DMS153 (cell line): Measurements from ENCODE around the gene MYBPH.

ENCODE experiments used
- DNase-seq: peaks from one replicate; lab custom pipeline; 2025; lab: John Stamatoyannopoulos, UW

The MYBPH gene

DNA sequence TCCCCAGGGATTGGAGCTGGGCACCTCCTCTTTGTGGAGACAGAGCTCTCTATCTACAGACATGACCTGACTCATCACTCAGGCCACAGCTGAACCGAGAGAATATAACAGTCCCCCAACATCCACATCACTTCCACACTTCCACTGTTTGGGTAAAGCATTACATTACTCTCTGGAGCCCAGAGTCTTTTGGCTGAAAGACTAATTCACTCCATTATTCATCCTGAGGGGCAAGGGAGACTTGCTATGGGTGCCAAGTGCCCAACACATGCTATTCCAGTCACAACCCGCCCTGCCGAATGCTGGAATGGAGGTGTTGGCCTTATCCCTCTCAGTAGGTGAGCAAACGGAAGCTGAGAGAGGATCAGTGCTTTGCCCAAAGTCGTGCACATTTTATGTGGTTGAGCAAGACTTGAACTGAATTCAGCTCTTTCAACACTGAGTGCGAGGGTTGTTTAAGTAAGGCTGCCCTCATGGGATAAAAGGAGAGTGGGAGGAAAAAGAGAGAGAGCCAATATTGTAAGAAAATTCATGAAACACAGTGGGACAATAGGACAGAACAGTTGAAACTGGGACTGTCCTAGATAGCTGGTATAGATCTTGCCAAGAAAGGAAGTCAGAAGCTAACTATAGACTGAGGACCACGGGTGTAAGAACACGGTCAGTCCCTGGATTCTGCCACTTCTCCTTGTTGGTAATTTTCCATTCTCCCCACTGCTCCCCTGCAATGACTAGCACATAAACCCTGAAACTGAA is 24.4 kb upstream of the MYBPH start:
- no peak for DNase-seq

DNA sequence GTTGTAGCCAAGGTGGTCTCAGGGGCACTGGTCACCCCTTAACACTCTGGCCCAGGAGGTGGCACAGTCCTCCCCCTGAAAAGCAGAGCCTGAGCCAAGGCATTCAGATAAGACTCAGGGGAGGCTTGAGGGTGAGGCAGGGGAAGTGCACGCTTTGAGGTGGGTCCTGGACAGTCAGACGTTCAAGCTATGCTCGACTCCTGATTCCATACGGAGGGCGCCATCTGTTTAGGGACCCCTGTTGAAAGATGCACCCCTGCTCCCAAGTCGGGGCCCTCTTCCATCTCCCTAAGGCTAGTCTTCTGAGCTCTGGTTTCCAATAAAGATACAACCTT is 23.8 kb upstream of the MYBPH start:
- DNase-seq: no peak

DNA sequence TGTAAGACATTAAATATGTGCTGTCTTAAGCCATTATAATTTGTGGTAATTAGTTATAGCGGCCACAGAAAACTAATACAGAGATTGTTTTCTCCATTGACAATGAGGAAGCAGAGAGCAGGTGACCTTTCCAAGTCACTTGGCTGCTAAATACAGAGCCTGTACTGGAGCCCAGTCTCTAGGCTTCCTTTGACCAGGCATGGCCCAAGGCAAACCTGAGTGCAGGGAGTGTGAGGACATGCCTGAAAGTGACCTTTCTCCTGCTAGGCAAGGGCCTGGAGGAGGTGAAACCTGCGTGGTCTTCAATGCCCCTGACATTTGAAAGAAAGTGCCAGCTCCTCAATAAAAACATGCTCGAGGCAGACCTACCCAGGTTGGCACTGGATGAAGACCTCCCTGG is 23.4 kb upstream of the MYBPH start:
- no peak for DNase-seq

DNA sequence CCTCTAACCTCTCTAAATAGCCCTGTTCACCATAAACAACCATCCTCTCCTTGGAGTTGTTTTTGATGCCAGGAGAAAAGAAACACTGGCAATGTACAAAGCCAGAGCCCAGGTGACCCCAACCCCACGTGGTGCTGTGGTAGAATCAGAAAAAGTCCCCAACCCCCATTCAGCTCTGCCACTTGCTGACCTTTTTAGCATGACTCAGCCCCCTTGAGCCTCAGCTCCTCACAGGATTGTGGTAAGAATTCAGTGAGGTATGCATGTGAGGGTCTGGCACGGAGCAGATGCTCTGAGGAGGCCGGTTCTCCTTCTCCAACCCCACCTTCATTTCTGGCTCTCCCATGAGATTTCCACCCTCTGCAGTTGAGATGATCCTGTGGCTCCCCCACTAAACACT is 22.0 kb upstream of the MYBPH start:
- no peak for DNase-seq

DNA sequence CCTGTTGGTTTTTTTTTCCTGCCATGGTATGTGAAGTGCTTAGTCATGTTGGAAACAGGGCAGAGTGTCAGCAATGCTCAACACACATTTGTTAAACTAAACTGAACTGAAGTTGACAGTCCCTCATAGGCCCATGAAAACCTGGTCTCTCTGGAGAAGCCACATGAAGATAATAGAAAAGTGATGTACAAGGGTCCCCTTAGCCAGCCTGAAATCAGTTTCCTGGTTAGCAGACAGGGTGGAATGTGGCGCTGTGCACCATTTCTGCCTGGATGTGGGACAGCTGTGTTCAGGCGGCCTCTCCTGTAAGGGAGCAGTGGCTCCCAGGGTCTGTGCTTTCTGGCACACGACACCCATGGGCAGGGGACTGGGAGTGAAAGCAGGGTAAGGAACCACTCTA is 20.7 kb upstream of the MYBPH start:
- DNase-seq: no peak

DNA sequence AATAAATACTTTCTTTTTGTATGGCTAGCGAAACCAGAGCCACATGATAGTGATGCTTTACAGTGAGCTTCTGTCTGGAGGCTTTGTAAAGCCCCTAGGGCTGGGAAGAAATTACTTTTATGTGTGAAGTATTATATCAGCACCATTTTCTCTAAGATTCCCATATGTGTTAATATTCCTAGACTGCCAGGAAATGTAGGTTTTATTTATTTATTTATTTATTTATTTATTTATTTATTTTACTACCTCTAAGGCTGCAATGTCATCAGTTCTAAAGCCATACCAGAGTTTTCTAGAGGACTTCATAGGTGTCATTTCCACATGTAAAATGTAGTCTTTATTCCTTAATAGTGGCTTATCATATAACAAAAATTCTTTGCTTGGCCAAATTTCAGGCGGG is 15.3 kb upstream of the MYBPH start:
- DNase-seq: no peak

DNA sequence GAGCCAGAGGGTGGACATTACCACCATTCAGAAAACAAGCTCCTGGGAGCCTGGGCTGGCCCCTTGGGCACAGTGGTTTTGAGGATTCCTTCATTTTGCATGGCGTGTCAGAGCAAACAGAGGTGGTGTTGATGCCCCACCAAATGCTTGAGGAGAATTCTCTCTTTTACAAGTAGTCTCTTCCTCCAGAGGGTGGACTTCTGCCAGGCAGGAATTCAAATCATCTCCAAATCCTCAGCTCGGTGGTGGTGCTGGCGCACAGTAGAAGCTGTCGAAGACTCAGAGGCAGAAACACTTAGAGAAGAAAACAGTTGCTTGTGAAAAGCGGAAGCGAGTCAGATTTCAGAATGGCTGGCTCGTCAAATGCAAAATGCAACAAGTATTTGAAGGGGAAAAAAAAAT is 14.3 kb upstream of the MYBPH start:
- no peak for DNase-seq

DNA sequence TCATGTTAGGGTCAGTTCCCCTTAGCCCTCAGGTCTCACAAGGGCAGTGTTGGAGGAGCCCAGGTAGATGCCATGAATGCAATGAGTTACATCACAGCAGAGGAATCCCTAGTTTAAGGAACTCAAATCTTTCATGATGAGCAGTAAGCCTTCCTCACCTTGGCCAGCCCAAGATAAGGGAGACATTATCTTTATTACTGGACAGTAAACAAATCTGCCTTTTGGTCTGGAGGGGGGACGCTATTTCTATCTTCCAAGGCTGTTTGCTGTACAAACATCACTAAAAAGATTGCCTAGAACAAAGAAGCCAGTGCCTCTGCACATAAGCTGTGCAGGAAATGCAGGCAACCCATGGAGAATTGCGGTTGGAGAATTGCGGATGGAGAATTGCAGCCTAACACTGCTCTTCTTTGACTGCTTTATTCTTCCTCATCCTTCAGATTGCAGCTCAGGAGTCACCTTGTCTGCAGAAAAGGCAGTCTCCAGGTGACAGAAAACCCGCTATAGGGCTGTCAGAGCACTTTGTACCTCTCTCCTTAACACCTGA is 13.1 kb upstream of the MYBPH start:
- no peak for DNase-seq

DNA sequence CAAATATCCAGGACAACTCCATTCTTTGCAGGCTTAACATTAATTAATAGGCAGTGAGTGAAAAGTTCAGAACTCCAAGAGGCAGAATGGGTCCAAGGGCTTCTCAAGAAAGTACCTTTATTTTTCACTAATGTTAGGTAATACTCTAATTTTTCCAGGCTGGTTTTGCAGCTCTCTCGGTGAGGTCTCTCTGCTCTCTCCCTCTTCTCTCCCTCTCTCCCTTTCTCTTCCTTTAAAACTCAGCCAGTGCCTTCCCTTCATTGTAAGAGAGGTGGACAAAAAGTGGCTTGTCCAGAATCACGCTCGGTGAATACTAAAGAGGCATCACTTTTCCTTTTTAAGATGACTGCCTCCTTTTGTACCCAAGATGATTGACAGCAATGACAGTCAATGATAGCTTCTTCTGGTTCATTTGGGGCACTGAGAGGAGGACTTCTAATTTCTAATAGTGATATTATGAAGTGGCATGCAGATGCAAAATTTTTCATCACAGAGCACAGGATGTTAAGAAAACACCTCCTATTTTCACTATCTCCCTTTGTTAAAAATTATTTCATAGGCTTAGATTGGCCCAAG is 12.2 kb upstream of the MYBPH start:
- DNase-seq: no peak

DNA sequence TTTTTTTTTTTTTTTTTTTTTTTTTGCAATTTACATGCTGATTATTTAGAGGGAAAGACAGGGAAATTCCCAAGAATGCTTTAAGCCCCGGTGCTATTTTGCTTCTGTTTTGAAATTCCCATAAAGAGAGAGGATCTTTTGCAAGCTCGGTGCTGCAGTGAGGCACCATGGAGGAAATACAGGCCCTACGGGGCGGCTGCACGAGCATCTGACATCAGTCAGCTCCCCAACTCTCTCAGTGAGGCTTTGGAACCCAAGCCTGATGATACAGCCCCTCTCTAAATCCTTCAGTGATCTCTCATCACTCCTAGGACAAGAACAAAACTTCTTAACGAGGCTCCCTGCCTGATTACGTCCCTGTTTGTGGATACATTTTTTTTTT is 11.7 kb upstream of the MYBPH start:
- DNase-seq: no peak

DNA sequence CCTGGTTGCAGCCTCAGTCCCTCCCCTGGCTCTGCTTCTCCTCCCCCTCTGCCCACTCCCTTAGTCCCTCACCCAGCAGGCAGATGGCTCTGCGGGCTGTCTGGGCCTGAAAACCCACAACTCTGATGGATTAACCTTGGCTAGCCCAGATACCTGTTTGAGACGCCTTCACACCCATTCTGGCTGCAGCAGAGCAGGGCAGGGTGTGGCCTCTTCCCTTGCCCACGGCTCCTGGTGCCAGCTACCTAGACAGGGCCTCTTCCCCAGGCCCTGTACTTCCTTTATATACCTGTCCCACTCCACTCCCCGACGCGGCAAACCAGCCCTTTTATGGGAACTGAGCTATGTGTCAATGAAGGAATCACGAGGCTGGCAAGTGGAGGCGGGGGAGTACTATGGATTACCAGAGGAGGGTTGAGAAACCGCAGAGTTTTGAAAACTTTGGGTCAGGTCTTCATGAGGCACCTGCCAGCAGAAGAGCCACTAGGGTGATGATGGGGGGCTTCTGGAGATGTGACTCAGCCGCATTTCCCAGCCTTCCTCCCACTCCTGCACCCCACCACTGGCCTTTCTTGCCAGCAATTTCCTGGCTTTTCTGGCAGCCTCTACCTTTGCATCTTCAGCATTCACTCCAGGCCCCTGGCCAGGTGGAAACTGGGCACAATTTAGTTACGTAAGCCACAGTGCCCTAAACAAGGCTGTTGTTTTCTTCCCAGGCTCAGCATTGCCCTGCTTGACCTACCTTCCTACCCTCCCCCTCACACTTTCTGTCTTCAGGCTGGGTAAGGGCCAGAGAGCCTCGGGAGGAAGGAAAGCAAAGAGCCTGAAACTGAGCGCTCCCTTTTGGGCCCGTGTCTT is 11.0 kb upstream of the MYBPH start, which contains the start of gene CHI3L1:
Gene CHI3L1, minus strand, starts transcription at position 259 of the 858 bp plus-strand sequence. Its CDS starts 81 bp downstream, at position 178.
- DNase-seq: no peak

DNA sequence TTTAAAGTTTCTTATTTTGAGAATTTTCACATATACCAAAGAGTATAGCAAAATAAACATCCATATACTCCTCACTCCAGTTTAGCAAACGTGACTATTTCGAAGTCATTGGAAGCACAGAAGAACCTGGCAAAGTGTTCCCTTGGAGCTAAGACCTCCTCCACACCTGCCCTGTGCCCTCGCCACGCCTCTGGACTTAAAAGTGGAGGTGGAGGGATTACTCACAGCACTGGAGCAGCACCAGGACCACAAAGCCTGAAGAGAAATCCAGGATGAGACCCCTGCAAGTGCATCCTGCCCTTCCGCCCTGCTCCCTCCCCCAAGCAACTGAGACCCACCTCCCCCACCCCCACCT is 10.4 kb upstream of the MYBPH start:
- DNase-seq: no peak

DNA sequence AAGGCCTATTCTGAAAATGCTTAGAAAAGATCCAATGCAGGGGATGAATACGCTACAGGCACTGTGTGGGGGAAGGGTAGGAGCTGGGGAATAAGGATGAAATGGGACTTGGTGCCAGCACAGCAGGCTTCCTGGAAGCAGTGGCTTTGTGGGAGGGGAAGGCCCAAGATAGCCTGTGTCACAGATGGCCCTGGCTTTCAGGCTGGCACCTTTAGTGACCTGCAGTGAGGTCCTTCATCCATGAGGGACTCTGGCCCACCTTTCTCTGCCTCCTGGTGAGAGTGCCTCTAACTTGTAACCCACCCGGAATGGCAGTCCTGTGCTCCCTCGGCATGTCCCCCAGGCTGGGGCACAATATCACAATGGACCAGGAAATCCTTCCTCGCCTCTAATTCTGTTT is 10.0 kb upstream of the MYBPH start:
- DNase-seq: no peak

DNA sequence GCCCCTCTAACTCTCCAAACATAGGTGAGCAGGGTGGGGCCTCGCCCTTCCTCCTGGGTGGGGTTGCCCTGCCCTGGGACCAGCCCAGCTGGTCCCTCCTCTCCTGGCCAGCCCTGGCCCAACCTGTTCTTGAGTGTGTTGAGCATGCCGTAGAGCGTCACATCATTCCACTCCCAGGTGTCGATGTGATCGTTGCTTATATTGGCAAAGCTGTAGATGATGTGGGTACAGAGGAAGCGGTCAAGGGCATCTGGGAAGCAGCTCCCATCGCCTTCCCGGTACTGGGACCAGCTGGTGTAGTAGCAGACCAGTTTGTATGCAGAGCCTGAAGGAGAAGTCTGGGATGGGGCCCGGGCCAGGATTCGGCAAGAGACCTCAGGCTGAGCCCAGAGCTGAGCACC is 9.4 kb upstream of the MYBPH start:
- DNase-seq: no peak

DNA sequence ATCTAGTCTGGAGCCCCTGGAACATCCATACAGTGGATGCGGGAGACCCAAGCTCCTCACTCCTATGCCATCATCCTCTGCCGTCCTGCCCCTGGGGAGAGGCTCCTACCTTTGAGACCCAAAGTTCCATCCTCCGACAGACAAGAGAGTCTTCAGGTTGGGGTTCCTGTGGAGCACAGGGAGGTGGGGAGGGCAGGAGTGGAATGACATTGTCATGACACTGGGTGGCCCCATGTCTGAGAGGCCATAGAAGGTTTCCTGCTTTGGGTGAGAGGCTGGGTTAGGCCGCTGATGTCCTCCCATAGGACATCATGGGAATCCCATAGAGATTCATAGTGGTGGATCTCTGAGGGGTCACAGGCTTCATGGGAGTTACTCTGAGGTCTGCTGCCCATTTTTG is 8.8 kb upstream of the MYBPH start:
- no peak for DNase-seq

DNA sequence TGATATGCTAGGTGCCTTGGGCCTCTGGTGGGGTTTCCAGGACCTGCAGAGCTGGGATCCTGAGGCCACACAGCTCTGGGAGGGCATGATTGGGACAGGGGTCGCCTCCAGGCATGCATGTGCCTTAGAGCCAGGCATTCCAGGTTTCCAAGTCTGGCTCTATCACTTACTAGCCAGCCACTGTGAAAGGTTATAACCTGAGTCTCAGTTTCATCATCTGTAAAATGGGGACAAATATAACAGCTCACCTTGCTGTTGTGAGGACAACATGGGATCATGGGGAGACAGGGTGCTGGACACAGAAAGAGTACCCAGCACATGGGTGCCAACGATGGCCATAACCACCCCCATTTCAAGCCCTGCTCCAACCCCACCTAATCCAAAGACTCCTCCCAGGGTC is 8.2 kb upstream of the MYBPH start:
- no peak for DNase-seq

DNA sequence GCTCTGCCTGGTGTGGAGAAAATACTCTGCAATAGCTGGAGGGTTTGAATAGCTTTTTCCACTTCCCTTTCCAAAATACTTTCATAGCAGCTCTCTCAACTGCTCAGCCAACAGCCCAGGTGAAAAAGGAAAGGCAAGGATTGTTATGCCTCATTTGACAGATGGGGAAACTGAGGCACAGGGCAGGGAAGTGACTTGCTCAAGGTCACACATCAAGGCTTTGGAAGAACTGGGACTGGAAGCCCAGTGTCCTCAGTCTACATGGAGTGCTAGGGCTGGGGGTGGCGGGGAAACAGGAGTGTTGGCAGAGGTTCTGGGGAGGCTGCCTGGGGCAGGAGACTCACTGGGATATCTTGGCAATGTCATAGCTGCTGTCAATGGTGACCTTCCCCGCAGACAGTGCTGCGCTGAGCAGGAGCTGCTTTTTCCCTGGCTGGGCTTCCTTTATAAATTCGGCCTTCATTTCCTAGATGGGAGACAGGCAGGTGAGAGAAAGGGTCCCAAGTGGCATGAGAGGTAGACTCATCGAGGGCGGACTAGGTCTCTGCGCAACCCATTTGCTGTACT is 6.8 kb upstream of the MYBPH start:
- DNase-seq: no peak

DNA sequence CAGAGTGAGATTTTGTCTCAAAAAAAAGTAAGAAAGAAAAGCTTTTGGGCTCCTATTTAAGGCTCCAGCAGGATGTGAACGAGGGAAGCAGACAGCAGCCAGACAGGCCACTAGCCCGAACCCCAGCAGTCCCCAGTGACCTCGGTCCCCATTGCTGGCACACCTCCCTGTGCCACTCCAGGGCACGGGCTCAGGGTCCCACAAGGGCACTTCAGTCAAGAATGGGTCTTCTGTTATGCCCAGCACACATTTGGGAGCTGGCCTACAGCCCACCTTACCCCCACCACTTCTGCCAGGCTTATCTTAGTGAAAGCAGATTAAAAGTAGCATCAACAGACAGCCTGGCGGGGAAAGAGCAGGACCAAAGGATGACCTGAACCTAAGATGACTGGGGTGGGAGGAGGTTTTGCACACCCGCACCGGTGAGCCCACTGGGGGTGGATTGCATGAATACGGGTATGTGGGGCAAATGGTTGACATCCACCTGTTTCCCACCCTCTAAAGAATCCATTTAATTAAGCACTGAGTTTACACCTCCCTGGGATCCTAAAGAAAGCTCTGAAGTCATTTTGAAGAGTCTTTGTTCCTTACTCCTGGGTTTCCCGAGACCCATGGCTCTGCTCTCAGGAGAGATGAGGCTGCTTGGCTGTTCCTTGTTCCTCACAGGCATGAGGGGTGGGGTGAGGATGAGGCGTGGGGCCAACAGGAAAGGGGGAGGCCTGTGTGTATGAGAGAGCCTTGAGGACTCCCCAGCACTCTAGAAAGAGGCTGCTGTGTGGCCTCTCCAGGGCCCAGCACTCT is 6.2 kb upstream of the MYBPH start:
- DNase-seq: no peak

DNA sequence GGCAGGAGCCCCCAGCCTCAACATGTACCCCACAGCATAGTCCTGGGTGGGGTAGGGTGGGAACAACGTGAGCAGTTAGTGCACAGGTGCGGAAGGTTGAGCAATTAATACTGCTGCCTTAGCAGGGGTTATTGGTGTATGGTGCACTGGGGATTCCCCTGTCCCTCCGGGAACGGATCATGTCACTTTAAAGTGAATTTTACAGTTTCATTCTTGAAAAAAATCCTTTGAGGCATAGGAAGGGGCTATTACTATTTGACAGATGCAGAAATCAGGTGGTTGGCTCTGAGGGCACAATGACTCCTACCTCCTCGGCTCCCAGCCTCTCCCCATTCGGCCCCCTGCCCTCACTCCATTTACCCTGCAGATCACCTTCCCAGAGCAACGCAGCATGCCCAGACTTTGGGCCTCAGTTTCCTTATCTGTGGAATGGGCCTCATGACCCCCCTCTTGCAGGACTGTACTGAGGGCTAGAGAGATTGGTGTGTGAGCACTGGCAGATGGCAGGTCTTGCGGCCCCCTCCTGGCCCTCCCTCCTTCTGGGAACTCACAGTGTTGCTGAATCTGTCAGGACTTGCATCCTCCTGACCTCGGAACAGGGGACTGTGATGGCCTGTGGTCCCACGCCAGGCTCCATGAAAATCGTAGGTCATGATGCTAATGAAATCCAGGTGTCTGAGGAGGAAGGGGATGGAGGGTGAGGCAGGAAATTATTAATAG is 5.1 kb upstream of the MYBPH start:
- no peak for DNase-seq

DNA sequence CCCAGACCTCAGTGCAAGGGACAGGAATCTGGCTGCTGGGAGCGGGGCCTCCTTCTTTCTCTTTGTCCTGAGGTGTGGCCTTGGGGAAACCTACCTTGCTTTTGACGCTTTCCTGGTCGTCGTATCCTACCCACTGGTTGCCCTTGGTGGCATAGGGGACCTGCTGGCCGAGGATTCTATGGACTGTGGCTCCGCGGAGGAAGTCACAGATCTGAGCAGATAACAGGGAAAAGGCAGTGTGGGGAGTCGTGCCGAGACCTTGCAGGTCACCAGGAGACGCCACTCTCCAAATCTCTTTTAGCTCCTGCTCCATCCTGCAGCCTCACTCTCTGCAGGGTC is 4.0 kb upstream of the MYBPH start:
- DNase-seq: no peak
